ENCODE measurements around the gene SLC35D2.
"Not testable (repeated sequence)": the region's sequence is repeated elsewhere in the genome, so short reads cannot be mapped to it uniquely, and the experiment has no call there.

The SLC35D2 gene

DNA sequence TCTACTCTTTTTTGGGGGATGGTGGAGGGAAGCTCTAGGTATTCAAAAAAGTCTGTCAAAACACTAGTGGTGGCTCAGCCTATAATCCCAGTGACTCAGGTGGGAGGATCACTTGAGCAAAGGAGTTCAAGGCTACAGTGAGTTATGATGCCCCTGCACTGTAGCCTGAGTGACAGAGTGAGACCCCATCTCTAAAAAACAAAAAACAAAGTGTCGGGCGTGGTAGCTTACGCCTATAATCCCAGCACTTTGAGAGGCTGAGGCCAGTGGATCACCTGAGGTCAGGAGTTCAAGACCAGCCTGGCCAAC is 15.8 kb upstream of the SLC35D2 start:
- DNase-seq: no peak

DNA sequence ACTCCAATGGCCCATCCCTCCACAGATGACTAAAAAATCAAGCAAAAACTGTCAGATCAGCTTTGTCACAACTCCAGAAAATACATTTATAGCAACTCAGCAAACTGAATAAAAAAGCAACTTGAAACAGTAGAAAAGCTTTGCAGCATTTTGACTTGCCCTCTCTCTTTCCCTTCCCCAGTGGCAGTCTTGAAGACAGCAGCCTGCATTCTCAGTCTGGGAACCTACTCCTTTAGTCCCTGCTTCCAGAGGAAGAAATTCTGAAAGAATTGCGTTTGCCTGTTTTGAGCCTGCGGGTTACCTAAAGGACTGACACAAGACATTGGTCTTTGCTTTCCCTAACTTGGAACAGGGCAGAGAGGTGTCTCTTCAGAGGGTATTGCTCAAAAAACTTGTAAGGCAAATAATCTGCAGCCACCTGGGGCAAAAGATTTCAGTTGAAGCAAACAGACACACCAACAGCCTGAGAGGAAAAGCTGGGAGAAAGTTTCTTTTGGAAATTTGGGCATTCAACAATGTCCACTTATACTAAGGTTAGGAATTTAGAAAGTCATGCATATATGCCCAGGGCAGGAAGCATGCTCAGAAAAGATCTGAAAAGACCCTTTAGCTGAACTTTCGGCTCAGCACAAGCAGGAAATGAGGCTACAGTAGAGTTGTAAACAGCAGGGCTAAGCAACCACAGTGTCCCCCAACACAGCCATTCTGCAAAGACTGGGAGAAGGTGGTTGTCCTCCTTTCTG is 15.2 kb upstream of the SLC35D2 start:
- no peak for DNase-seq

DNA sequence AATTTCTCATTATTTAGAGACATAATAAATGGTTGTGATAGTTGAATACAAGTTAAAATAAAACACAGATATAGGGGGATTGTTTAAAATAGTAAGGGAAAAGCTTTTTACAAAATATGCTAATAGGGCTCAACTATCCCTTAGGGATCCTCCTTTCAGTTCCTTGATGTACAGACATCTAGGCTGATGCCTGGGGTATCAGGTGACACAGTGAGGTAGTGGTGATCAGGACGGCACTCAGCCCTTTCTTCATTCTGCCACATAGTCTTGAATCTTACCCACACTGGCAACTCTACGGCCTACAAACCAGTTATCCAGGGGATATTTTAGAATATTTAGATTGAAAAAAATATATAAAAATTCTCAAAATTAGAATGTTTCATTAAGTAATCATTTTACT is 12.5 kb upstream of the SLC35D2 start:
- no peak for DNase-seq

- DNase-seq: no peak
These were observed 11.5 kb upstream of the SLC35D2 start for GRCh38 chr9:96394832-96395496.

DNA sequence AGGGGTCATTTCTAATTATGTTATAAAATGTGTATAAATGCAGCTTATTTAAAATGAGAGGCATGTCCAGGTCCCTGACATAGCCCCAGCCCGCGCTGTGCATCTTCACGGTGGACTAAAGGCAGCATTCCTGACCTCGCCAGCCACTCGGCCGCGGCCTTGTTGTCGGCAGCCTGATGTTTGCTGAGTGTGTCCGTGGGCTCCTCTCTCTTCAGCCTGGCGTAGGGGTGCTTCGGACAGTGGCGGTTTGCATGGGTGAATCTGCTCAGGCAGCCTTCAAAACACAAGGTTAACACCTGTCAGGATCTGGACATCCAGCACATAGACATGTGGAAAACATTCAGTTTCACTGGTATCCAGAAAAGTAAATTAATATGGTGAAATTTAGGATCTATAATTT is 8.8 kb upstream of the SLC35D2 start:
- DNase-seq: no peak

- no peak for DNase-seq
These were observed 7.7 kb upstream of the SLC35D2 start for GRCh38 chr9:96391021-96391765.

GRCh38 chr9:96388144-96388543 is 4.6 kb upstream of the SLC35D2 start:
- DNase-seq: no peak

- no peak for DNase-seq
These were observed 2.6 kb upstream of the SLC35D2 start for GRCh38 chr9:96386157-96386556.

DNA sequence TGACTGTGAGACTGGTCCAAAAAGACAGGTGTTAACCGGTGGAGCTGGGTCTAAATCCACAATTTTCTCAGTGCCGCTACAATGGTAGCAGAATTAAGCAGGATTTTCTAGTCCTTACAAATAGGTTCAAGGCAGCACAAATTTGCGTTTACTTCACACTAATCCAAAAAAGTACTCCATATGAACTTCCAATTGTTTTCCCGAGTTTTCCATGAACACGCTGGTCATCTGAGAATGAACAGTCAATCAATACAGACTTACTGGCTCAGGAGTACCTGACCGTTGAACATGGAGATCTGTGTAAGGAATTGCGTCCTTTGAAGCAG is 709 bp downstream of the SLC35D2 start:
- DNase-seq: no peak

DNA sequence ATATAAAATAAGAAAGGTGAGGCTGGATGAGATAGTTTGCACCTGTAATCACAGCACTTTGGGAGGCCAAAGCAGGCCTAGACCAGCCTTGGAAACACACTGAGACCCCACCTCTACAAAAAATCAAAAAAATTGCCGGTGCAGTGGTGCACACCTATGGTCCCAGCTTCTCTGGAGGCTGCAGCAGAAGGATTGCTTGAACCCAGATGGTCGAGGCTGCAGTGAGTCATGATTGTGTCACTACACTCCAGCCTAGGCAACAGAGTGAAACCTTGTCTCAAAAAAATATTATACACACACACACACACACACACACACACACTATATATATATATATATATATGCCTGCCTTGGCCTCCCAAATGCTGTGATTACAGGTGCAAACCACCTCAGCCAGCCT is 1.3 kb downstream of the SLC35D2 start:
- DNase-seq: no peak

DNA sequence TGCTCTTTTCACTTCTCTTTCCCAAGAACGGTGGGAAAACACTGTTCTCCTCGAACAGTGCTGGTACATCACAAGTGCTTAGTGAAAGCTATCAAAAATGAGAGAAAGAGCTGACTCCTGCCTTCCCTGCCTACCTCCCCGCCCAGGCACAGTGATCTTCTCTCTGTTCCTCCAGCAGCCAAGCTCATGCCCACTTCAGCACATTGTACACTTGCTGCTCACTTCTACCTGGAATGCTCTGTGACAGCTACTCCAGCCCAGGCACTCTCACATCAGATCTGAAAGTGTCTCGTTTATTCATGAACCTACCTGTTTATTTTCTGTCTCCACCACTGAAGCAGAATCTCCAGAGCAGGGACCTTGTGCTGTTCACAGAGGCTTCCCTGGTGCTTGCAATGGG is 1.8 kb downstream of the SLC35D2 start:
- no peak for DNase-seq

DNA sequence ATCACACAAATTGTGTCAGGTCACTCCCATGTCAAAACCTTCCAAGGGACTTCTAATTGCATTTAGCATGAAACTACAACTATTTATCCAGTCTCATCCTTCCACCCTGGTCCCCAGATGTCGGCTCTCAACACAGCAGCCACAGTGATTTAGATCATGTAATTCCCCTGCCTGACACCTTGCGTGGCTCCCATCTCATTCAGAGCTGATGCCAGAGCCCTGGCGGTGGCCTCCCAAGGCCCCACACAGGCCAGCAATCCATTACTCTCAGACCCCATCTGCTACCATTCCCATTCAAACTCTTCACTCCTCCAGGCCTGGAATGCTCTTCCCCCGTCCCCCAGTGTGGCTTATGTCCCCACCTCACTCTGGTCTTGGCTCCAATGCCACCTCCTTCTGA is 2.4 kb downstream of the SLC35D2 start:
- DNase-seq: no peak

DNA sequence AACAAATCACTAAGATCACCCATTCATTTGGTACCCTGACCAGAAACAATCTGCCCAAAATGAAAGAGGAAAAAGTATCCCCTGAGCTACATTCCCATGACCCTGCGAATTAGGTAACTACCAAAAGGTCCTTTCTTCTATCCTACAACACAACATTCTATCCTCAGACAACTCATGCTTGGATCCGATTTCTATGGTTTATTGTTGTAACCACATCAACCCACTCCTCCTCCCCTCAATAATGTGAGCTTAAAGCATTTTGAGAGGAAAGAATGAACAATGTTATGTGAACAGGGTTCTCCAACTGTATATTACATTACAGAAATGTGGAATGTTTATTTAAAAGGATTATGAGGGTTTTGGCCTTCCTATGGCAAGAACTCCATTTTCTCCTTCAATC is 4.0 kb downstream of the SLC35D2 start:
- no peak for DNase-seq

DNA sequence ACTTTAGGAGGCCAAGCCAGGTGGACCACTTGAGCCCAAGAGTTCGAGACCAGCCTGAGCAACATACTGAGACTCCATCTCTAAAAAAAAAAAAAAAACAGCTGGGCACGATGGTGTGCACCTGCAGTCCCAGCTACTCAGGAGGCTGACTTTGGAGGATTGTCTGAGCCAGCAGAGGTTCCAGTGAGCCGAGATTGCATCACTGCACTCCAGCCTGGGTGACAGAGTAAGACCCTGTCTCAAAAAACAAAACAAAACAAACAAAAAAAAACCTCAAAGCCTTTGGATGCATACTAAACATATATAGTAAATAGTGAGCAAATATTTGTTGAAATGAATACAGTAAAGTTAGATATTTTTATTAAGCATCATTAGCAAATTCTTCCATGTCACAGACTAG is 5.3 kb downstream of the SLC35D2 start:
- no peak for DNase-seq

- DNase-seq: no peak
These were observed 6.3 kb downstream of the SLC35D2 start for GRCh38 chr9:96376891-96377874.

- DNase-seq: not testable (repeated sequence)
These were observed 8.0 kb downstream of the SLC35D2 start for GRCh38 chr9:96375507-96375906.

DNA sequence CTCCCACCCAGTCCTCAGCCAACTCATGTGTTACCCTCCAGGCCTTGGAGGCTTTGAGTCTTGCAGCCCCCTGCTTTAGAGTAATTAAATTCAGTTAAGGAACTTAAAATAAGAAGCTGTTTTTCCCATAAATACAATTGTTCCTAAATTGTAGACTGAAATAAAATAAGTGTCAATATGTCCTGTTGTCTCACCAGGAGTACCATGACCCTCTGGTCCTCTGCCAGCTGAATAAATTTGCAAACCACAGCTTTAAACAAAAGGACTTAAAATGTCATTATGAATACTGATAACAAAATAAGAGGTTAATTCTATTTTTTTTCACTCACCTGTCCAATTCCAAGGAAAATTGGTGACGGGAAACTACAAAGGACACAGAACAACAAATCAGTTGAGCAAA is 15.6 kb downstream of the SLC35D2 start:
- DNase-seq: no peak

- no peak for DNase-seq
These were observed 20.1 kb downstream of the SLC35D2 start for GRCh38 chr9:96363175-96363967.

DNA sequence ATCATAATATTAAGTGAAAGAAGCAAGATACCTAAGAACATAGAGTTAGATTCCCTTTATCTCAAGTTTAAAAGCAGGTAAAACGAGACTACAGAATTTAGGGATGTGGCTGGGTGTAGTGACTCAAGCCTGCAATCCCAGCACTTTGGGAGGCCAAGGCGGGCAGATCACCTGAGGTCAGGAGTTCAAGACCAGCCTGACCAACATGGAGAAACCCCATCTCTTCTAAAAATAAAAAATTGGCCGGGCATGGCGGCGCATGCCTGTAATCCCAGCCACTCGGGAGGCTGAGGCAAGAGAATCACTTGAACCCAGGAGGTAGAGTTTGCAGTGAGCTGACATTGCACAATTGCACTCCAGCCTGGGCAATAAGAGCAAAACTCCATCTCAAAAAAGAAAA is 21.4 kb downstream of the SLC35D2 start:
- not testable (repeated sequence) for DNase-seq

- DNase-seq: no peak
These were observed 21.8 kb downstream of the SLC35D2 start for GRCh38 chr9:96361668-96362067.

GRCh38 chr9:96360976-96361375 is 22.5 kb downstream of the SLC35D2 start:
- DNase-seq: no peak

DNA sequence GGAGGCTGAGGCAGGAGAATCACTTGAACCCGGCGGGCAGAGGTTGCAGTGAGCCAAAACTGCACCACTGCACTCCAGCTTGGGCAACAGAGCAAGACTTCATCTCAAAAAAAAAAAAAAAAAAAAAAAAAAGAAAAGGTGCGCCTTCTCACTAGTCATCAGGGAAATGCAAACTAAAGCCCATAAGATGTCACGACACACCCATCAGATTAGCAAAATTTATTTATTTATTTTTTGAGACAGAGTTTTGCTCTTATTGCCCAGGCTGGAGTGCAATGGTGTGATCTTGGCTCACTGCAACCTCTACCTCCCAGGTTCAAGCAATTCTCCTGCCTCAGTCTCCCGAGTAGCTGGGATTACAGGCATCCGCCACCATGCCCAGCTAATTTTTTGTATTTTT is 23.0 kb downstream of the SLC35D2 start:
- not testable (repeated sequence) for DNase-seq

All from stimulated activated CD4-positive, alpha-beta T cell treated with anti-CD3 and anti-CD28 coated beads, Interleukin-12 subunit alpha, Interleukin-12 subunit beta, amount 100 ng/mL, for 4 hours (primary cell).